Endothelial cell of umbilical vein (primary cell): ENCODE results near the gene CAMTA1.

Experiments used
- CTCF ChIP-seq, 2 donors: IDR thresholded peaks; 1 replicate in 1 of 2; 2 replicates in 1 of 2; pipeline ENCODE4 v1.5.1; 2011; ENCODE audit warnings: low read length in 2 of 2, mild to moderate bottlenecking in 2 of 2, moderate library complexity in 2 of 2, control low read depth in 1 of 2, inconsistent platforms in 1 of 2, low read depth in 1 of 2; ENCODE audit not compliant: insufficient read depth in 1 of 2; ENCODE audit errors: extremely low read depth in 1 of 2
- EZH2 ChIP-seq: IDR thresholded peaks from 2 replicates; pipeline ENCODE4 v1.6.1; 2012; ENCODE audit warnings: borderline replicate concordance, low read depth, mild to moderate bottlenecking, moderate library complexity, low read length, inconsistent platforms; ENCODE audit not compliant: severe bottlenecking
- FOS ChIP-seq: IDR thresholded peaks from 2 replicates; pipeline ENCODE4 v1.6.1; 2011; ENCODE audit warnings: mild to moderate bottlenecking, low read length, moderate library complexity, borderline replicate concordance; ENCODE audit not compliant: insufficient read depth
- GATA2 ChIP-seq: IDR thresholded peaks from 2 replicates; pipeline ENCODE4 v1.7.0; 2011; ENCODE audit warnings: low read depth, mild to moderate bottlenecking, moderate library complexity, mixed read lengths, low read length; ENCODE audit not compliant: insufficient read length, insufficient read depth
- JUN ChIP-seq: IDR thresholded peaks from 2 replicates; pipeline ENCODE4 v1.6.1; 2011; ENCODE audit warnings: borderline replicate concordance, low read depth; ENCODE audit not compliant: insufficient read length, insufficient read depth
- MAX ChIP-seq: IDR thresholded peaks from 2 replicates; pipeline ENCODE4 v1.6.1; 2011; ENCODE audit not compliant: insufficient read depth, insufficient read length
- MYC ChIP-seq: IDR thresholded peaks from one replicate; pipeline ENCODE4 v1.6.1; 2011; ENCODE audit warnings: mild to moderate bottlenecking, low read depth, low read length
- POLR2A ChIP-seq: IDR thresholded peaks from 2 replicates; pipeline ENCODE4 v1.6.1; 2012; ENCODE audit warnings: low read depth, mild to moderate bottlenecking, control low read depth, low read length
- POLR2AphosphoS5 ChIP-seq: IDR thresholded peaks from 2 replicates; pipeline ENCODE4 v1.6.1; 2012; ENCODE audit warnings: low read depth, mild to moderate bottlenecking, control low read depth, low read length, moderate library complexity; ENCODE audit not compliant: insufficient read depth

- TF ChIP-seq CTCF (IDR thresholded peaks at IDR 0.05; ENCODE audit: extremely low read depth in 1 of 2, insufficient read depth in 1 of 2, low read depth in 1 of 2, low read length in 2 of 2), result no peak
- no peak for TF ChIP-seq POLR2AphosphoS5
- no peak for TF ChIP-seq POLR2A
- no peak for TF ChIP-seq FOS
- no peak for TF ChIP-seq JUN
- TF ChIP-seq EZH2, result no peak
- no peak for TF ChIP-seq GATA2
- no peak for TF ChIP-seq MAX
- TF ChIP-seq MYC, result no peak
Observed at GRCh38 chr1:7574121-7575040, 789.1 kb downstream of the CAMTA1 start.
